Measurements from ENCODE around the gene TSPAN10.

Gene TSPAN10

DNA sequence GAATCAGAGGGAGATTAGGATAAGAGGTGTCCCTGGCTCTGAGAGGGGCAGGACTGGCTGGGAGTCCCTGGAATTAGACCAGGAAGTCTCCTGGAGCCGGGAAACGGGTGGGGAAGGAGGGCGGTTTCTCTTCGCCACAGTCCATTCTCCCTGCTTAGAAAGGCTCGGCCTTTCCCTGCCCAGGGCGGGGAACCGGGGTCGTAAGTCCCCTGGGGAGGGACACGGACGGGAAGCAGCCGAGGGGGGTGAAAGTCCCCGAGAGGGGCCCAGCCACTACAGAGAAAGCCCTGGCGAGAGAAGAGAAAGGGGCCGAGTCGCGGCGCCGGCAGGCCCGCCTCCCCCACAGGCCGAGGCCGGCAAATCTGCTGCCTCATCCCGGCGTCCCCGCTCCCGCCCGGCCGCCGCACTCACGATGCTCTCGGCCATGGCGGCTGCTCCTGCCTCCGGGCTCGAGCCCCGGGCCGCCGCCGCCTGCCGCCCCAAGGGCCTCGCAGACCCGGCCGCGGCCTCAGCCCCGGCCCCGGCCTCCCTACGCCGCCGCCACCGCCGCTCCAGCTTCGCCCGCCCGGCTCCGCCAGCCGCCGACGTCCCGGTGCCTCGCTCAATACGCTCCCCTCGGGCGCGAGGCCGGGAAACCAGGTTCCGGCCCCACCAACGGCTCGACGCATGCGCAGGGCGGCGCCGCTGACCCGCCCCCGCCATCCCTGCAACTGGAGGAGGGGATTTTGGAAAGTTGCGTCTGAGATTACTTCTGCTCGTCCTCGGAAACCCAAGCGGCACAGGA lies at the start of gene TSPAN10, which contains the start of gene NPLOC4:
TSPAN10 (plus strand) TSS at position 692 of the 784 bp plus-strand sequence. CDS start 5,217 bp downstream, outside the sequence.
NPLOC4 (minus strand) TSS at position 608 of the 784 bp plus-strand sequence; CDS start at position 426, 182 bp downstream.
- peak within 1 kb of the TSS; percentile 61 for H3K4me3 ChIP-seq (replicated peaks; ENCODE audit: low read depth, low read length)
- DNase-seq (ENCODE audit: extremely low read depth, low read depth), result peak; percentile 45
- TF ChIP-seq, protein P1, sequence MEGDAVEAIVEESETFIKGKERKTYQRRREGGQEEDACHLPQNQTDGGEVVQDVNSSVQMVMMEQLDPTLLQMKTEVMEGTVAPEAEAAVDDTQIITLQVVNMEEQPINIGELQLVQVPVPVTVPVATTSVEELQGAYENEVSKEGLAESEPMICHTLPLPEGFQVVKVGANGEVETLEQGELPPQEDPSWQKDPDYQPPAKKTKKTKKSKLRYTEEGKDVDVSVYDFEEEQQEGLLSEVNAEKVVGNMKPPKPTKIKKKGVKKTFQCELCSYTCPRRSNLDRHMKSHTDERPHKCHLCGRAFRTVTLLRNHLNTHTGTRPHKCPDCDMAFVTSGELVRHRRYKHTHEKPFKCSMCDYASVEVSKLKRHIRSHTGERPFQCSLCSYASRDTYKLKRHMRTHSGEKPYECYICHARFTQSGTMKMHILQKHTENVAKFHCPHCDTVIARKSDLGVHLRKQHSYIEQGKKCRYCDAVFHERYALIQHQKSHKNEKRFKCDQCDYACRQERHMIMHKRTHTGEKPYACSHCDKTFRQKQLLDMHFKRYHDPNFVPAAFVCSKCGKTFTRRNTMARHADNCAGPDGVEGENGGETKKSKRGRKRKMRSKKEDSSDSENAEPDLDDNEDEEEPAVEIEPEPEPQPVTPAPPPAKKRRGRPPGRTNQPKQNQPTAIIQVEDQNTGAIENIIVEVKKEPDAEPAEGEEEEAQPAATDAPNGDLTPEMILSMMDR (IDR thresholded peaks at IDR 0.05; ENCODE audit: low read depth, low read length, missing control alignments), result no peak

DNA sequence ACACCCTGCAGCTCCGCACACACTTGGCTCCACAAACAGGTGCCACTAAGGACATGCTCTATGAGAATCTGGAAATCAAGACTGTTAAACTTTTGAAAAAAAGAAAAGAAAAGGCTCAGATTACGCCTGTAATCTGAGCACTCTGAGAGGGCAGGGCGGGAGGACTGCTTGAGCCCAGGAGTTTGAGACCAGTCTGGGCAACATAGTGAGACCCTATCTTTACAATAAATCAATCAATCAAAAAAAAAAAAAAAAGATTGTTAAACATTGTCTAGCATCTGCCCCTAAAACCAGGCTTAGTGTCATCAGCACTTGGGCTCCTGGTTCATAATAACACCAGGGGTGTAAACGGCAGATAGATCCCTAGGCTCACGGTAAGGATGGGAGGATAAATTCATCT lies 47.4 kb upstream of the TSPAN10 start:
- H3K4me3 ChIP-seq (replicated peaks; ENCODE audit: low read depth, low read length), result no peak overlapping the region
- no peak for DNase-seq (ENCODE audit: extremely low read depth, low read depth)
- TF ChIP-seq, protein P1 (IDR thresholded peaks at IDR 0.05; ENCODE audit: low read depth, low read length, missing control alignments), result no peak

DNA sequence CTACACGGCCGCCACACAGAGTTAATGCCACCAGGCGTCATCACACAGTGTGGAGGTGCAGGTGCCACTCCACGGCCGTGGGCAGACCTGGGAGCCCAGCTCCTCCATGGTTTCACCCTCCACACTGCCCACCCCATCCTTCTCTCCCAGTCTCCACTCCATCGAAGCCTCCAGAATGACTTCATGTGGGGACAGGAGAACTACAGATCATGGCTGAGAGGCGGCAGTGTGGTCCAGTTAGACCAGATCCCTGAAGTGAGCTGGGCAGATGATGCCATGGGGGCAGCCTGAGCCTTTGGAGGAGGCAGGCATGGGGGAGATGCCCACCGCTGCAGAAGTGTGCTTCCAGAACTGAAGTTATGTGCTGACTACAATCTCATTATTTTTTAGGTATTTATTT lies 46.9 kb upstream of the TSPAN10 start:
- TF ChIP-seq, protein P1 (IDR thresholded peaks at IDR 0.05; ENCODE audit: low read depth, low read length, missing control alignments), result no peak
- no peak overlapping the region for H3K4me3 ChIP-seq (replicated peaks; ENCODE audit: low read depth, low read length)
- DNase-seq (ENCODE audit: extremely low read depth, low read depth), result no peak

DNA sequence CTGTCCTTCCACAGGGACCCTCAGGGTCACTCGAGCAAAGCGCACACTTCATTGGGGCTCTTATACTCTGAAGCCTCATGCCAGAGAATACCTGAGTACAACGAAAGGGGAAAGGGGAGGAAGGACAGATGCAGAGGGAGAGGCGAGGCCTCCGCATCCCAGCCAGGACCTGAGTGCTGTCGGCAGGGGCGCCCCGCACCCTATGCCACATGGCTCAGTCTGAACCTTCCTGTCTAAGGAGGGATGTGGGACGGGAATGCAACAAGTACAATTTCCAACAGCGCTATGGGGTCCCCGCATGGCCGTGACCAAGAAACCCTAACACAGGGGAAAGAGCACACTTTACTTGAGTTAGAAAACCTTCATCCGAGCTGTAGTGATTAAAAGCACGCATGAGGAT lies 45.0 kb upstream of the TSPAN10 start:
- DNase-seq (ENCODE audit: extremely low read depth, low read depth), result no peak
- TF ChIP-seq, protein P1 (IDR thresholded peaks at IDR 0.05; ENCODE audit: low read depth, low read length, missing control alignments), result no peak
- no peak overlapping the region for H3K4me3 ChIP-seq (replicated peaks; ENCODE audit: low read depth, low read length)

DNA sequence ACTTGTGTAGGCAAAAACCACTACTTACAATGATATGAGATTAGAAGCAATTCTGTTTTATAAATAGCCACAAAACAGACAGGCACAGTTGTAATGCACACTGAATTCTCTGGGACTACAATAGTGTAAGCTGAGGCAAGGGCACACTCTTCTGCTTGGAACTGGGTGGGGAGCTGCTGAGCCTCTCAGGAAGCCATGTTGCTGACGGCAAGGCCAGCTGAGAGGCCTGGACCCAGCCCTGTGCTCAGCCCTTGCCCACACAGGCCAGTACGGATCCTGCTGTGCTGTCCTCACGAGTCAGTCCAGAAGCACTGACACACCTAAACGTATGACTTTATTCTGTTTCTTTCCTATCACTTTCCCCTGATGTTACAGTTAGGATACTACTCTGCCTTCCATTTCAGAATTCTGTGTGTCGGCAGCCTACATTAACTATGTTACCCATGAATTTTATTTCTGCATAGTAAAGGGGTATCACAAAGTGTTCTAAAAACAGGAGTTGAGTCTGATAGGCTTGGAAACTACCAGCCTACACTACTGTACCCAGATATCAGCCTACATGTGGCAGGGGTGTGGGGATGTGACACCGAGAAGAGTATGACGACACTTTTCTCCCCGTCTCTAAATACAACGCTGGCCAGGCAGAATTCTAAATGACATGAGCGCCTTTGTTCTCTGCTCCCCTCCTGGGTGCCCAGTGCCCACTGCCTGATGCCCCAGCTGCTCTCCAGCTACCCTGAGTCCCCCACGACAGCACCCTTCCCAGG lies 43.7 kb upstream of the TSPAN10 start:
- H3K4me3 ChIP-seq (replicated peaks; ENCODE audit: low read depth, low read length), result no peak overlapping the region
- DNase-seq (ENCODE audit: extremely low read depth, low read depth), result no peak
- TF ChIP-seq, protein P1 (IDR thresholded peaks at IDR 0.05; ENCODE audit: low read depth, low read length, missing control alignments), result no peak

DNA sequence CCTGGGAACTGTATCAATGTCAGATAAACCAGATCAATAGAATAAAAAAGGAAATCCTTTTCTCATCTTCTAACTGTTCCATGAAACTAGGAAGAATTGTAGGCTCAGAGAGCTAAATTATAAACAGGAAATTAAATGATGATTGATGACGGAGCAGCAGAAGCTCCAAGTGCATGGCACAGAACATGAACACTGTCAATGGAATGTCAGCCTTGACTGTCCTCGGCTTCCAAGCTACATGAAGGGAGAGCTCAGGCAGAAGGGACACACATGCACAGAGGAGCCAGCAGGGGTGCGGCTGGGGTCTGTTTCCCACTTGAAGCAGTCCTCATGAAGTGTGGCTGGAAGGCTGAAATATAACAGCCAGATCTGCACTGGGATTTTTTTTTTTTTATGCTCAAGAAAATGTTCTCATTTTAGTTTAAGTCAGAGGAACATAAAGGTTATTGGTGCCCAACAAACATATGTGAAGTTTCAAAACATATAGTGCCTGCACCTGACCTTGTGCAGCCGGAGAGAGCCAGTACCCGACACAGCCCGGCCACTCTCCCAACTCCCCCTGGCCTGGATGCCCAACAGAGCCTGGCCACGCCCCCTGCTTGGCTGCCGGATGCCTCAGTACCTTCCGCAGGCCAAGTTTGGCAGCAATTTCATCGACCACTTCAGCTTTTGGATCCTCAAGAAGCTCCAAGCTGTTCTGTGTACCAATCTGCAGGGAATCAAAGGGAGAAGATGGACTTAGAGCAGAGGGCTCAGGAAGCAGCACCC lies 37.1 kb upstream of the TSPAN10 start:
- DNase-seq (ENCODE audit: extremely low read depth, low read depth), result no peak
- H3K4me3 ChIP-seq (replicated peaks; ENCODE audit: low read depth, low read length), result no peak overlapping the region
- TF ChIP-seq, protein P1 (IDR thresholded peaks at IDR 0.05; ENCODE audit: low read depth, low read length, missing control alignments), result no peak
